Muscle of leg (tissue), 11 donors: ENCODE results near the gene CLTCL1. TPM values are rescaled to one million over a fixed set of nuclear protein-coding genes. Genes with fewer than 3 reads are reported as not detected.

Experiments
- DNase-seq: peaks from one replicate; pipeline ENCODE4 v3.0.0; 2013
- H3K27ac ChIP-seq: one replicate; pipeline ENCODE4 v1.5.1; 2013; ENCODE audit warnings: mild to moderate bottlenecking, low read length, control low read depth
- H3K27me3 ChIP-seq: one replicate; pipeline ENCODE4 v1.6.1; 2013; ENCODE audit warnings: low read length; ENCODE audit not compliant: control insufficient read depth, insufficient read depth
- H3K36me3 ChIP-seq: one replicate; pipeline ENCODE4 v1.6.1; 2013; ENCODE audit warnings: low read length; ENCODE audit not compliant: control insufficient read depth, insufficient read depth
- H3K4me1 ChIP-seq: one replicate; pipeline ENCODE4 v1.6.1; 2013; ENCODE audit warnings: low read length; ENCODE audit not compliant: control insufficient read depth, insufficient read depth
- H3K4me3 ChIP-seq: one replicate; pipeline ENCODE4 v1.5.1; 2013; ENCODE audit warnings: low read length, control low read depth
- H3K9me3 ChIP-seq: replicated peaks from 2 replicates; pipeline ENCODE4 v1.6.1; 2013; ENCODE audit warnings: low read depth, low read length; ENCODE audit not compliant: control insufficient read depth
- WGBS: methylation state at CpG from one replicate; pipeline ENCODE4 v1.1.5; 2013; ENCODE audit warnings: missing lambda C conversion rate; ENCODE audit not compliant: insufficient coverage; 5-methylcytosine and 5-hydroxymethylcytosine counted together
- polyA plus RNA-seq, 8 donors: library from polyadenylated mRNA; unstranded; fragments of 120-200 nt; gene quantifications; one replicate each; pipeline versions ENCODE4 v1.2.1 to v1.2.3, GENCODE V29; 2013; ENCODE audit warnings: inconsistent platforms in 1 of 8, low replicate concordance in 1 of 8; ENCODE audit not compliant: insufficient read length in 8 of 8, insufficient read depth in 1 of 8
- total RNA-seq: library from RNA; stranded (reverse); fragments of 120-200 nt; gene quantifications from one replicate; pipeline ENCODE4 v1.2.4, GENCODE V29; 2013

Gene CLTCL1
- total and polyA plus RNA-seq, 9 donors, result 11.9 to 23.4 (median 19.1) TPM

DNA sequence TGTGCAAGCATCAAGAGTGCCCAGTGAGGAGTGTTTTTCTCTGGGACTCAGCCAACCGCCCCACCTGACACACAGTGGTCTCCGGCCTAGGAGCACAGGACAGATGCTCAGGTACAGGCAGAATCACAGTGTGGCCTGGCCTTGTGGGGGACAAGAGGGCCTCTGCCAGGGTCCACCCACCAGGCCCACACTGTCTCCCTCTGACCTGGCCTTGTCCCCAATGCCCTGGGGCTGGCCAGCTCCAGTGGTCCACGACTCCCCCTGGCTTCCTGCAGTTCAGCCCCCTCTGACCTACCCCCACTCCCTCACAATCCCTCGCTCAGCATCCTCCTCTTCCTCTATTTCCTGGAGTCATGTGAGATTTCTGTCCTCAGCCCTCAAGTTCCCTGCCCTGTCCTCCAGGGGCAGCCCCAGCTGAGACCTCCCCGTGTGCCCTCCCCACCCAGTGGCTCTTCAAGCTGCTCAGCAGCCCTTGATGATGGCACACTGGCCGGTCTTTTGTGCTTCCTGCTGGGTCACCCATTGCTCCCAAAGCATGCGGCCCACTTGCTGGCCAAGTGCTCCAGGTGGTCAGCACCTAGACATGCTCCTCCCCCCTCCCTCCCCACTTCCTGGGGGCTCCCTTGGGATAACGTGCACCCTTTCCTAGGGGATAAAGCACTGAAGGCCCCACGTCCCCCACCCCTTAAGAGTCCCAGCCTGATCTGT, 158.7 kb downstream of the CLTCL1 start:
- WGBS, result 84% methylated on average over 5 of the region's 9 CpGs
- H3K4me1 ChIP-seq, result no peaks in the 10 kb centered on the region

DNA sequence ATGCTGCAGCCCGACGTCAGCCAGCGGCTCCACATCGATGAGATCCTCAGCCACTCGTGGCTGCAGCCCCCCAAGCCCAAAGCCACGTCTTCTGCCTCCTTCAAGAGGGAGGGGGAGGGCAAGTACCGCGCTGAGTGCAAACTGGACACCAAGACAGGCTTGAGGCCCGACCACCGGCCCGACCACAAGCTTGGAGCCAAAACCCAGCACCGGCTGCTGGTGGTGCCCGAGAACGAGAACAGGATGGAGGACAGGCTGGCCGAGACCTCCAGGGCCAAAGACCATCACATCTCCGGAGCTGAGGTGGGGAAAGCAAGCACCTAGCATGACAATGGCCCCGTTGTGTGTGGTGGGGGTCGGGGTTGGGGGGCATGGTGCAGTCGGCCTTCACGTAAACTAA, 159.4 kb downstream of the CLTCL1 start:
- WGBS, result 95% methylated on average over 18 of the region's 20 CpGs
- Histone ChIP-seq H3K27me3 (no peaks in the 10 kb centered on the region), H3K27ac (no peak overlapping the region), H3K36me3 (peaks cover 38% of the 10 kb centered on the region), H3K4me1 (no peaks in the 10 kb centered on the region), H3K4me3 (no peak overlapping the region), H3K9me3 (no peaks in the 10 kb centered on the region)
- no peak for DNase-seq

More for the DNA sequence above, 158.7 kb downstream of the CLTCL1 start:
- Histone ChIP-seq H3K36me3 (peaks cover 45% of the 10 kb centered on the region), H3K27ac (no peak overlapping the region), H3K27me3 (no peaks in the 10 kb centered on the region), H3K9me3 (no peaks in the 10 kb centered on the region), H3K4me3 (no peak overlapping the region)
- no peak for DNase-seq

GRCh38 chr22:19131685-19132015, 159.9 kb downstream of the CLTCL1 start:
- no peaks in the 10 kb centered on the region for H3K4me1 ChIP-seq
- H3K27ac ChIP-seq, result no peak overlapping the region
- no peaks in the 10 kb centered on the region for H3K27me3 ChIP-seq
- 95% methylated on average over 19 of the region's 19 CpGs for WGBS
- DNase-seq, result no peak
- no peak overlapping the region for H3K4me3 ChIP-seq
- H3K36me3 ChIP-seq, result peaks cover 33% of the 10 kb centered on the region
- no peaks in the 10 kb centered on the region for H3K9me3 ChIP-seq

GRCh38 chr22:19130959-19131684, 160.4 kb downstream of the CLTCL1 start, which contains the start of gene TSSK2:
TSSK2 (plus strand) TSS chr22:19131308; CDS start chr22:19131400, 92 bp downstream.
- no peak for DNase-seq
- H3K4me3 ChIP-seq, result no peak within 1 kb of the TSS
- H3K36me3 ChIP-seq, result peaks cover 28% of the 10 kb centered on the region
- H3K27me3 ChIP-seq, result no peaks in the 10 kb centered on the region
- H3K27ac ChIP-seq, result no peak within 1 kb of the TSS
- no peaks in the 10 kb centered on the region for H3K4me1 ChIP-seq
- no peaks in the 10 kb centered on the region for H3K9me3 ChIP-seq
- WGBS, result 89% methylated on average over 23 of the region's 27 CpGs

- DNase-seq, result no peak
- Histone ChIP-seq H3K27me3 (no peaks in the 10 kb centered on the region), H3K9me3 (no peaks in the 10 kb centered on the region), H3K27ac (no peak overlapping the region), H3K4me3 (no peak overlapping the region), H3K4me1 (no peaks in the 10 kb centered on the region), H3K36me3 (peaks cover 20% of the 10 kb centered on the region)
- WGBS, result 81% methylated on average over 7 of the region's 8 CpGs
These were observed 161.6 kb downstream of the CLTCL1 start for GRCh38 chr22:19129871-19130270.

Other genes starting within 250 kb of the CLTCL1 start
- 35.4 TPM for gene DGCR2, start 169.3 kb downstream of the CLTCL1 start, total RNA-seq
- gene DGCR2, start 169.3 kb downstream of the CLTCL1 start, polyA plus RNA-seq, result 10 to 100 TPM; 41.5 to 62.2 (median 53.3) TPM
- gene TSSK2, start 160.4 kb downstream of the CLTCL1 start, total RNA-seq, result 0.04 TPM
- gene TSSK2, start 160.4 kb downstream of the CLTCL1 start, polyA plus RNA-seq, result under 1 TPM in 3 of 8 donors, not detected in 5; 0.17 to 0.28 (median 0.23) TPM
- gene ESS2, start 147.1 kb downstream of the CLTCL1 start, total RNA-seq, result 11.6 TPM
- 10 to 100 TPM; 12.3 to 14.5 (median 13.2) TPM for gene ESS2, start 147.1 kb downstream of the CLTCL1 start, polyA plus RNA-seq
- gene GSC2, start 141.4 kb downstream of the CLTCL1 start, total RNA-seq, result not detected
- not detected for gene GSC2, start 141.4 kb downstream of the CLTCL1 start, polyA plus RNA-seq
- gene SLC25A1, start 113.0 kb downstream of the CLTCL1 start, total RNA-seq, result 18.0 TPM
- 10 to 100 TPM; 16.9 to 35.7 (median 23.4) TPM for gene SLC25A1, start 113.0 kb downstream of the CLTCL1 start, polyA plus RNA-seq
- gene HIRA, start 140.0 kb upstream of the CLTCL1 start, total RNA-seq, result 9.6 TPM
- gene HIRA, start 140.0 kb upstream of the CLTCL1 start, polyA plus RNA-seq, result 10 to 100 TPM; 16.6 to 23.4 (median 19.4) TPM
- 40.2 TPM for gene MRPL40, start 140.8 kb upstream of the CLTCL1 start, total RNA-seq
- gene MRPL40, start 140.8 kb upstream of the CLTCL1 start, polyA plus RNA-seq, result 10 to 100 TPM; 25.6 to 35.3 (median 28.5) TPM
- 33.2 TPM for gene C22orf39, start 156.0 kb upstream of the CLTCL1 start, total RNA-seq
- gene C22orf39, start 156.0 kb upstream of the CLTCL1 start, polyA plus RNA-seq, result 10 to 100 TPM; 32.7 to 37.9 (median 34.5) TPM
- 27.8 TPM for gene UFD1, start 187.5 kb upstream of the CLTCL1 start, total RNA-seq
- gene UFD1, start 187.5 kb upstream of the CLTCL1 start, polyA plus RNA-seq, result 10 to 100 TPM; 38.1 to 58.8 (median 47.0) TPM
- 6.1 TPM for gene CDC45, start 188.2 kb upstream of the CLTCL1 start, total RNA-seq
- 10 to 100 TPM in 3 of 8 donors, 1 to 10 TPM in 5; 8.3 to 12.7 (median 9.5) TPM for gene CDC45, start 188.2 kb upstream of the CLTCL1 start, polyA plus RNA-seq
- 50.8 TPM for gene CLDN5, start 232.7 kb upstream of the CLTCL1 start, total RNA-seq
- 10 to 100 TPM; 34.8 to 78.1 (median 52.1) TPM for gene CLDN5, start 232.7 kb upstream of the CLTCL1 start, polyA plus RNA-seq